Mononuclear cell (primary cell): ENCODE results near the gene SMG9. TPM values are rescaled to one million over a fixed set of nuclear protein-coding genes. Genes with fewer than 3 reads are reported as not detected.

Source experiments
- H3K27me3 ChIP-seq: 2 replicates; pipeline ENCODE4 v1.6.0; 2011; ENCODE audit warnings: low read length, control low read depth; ENCODE audit not compliant: insufficient read depth
- H3K4me1 ChIP-seq: 2 replicates; pipeline ENCODE4 v1.5.1; 2011; ENCODE audit warnings: mild to moderate bottlenecking, low read length, control low read depth; ENCODE audit not compliant: insufficient read depth
- H3K4me3 ChIP-seq: 2 replicates; pipeline ENCODE4 v1.5.1; 2011; ENCODE audit warnings: mild to moderate bottlenecking, low read length, moderate library complexity
- H3K9me3 ChIP-seq: 2 replicates; pipeline ENCODE4 v1.5.1; 2011; ENCODE audit warnings: low read depth, mild to moderate bottlenecking, control low read depth, low read length
- total RNA-seq: library from RNA; depleted of rRNA; stranded (reverse); fragments of >200 nt; gene quantifications from one replicate; pipeline ENCODE4 v1.2.3, GENCODE V29; 2012

The SMG9 gene
- total RNA-seq, 1 donor: 11.4 TPM

GRCh38 chr19:43749898-43750297 lies 4.9 kb downstream of the SMG9 start:
- Histone ChIP-seq H3K4me1 (peaks cover 24% of the 10 kb centered on the region), H3K9me3 (no peaks in the 10 kb centered on the region), H3K27me3 (no peaks in the 10 kb centered on the region)

GRCh38 chr19:43749152-43749551 lies 5.6 kb downstream of the SMG9 start:
- no peaks in the 10 kb centered on the region for H3K9me3 ChIP-seq
- no peak overlapping the region for H3K4me3 ChIP-seq
- peaks cover 30% of the 10 kb centered on the region for H3K4me1 ChIP-seq
- H3K27me3 ChIP-seq: no peaks in the 10 kb centered on the region

More at GRCh38 chr19:43749898-43750297, 4.9 kb downstream of the SMG9 start:
- H3K4me3 ChIP-seq: no peak overlapping the region

GRCh38 chr19:43748685-43749084 lies 6.1 kb downstream of the SMG9 start:
- Histone ChIP-seq H3K27me3 (no peaks in the 10 kb centered on the region), H3K9me3 (no peaks in the 10 kb centered on the region), H3K4me3 (no peak overlapping the region), H3K4me1 (peaks cover 29% of the 10 kb centered on the region)

- Histone ChIP-seq H3K27me3 (no peaks in the 10 kb centered on the region), H3K4me1 (peaks cover 24% of the 10 kb centered on the region), H3K4me3 (no peak overlapping the region), H3K9me3 (no peaks in the 10 kb centered on the region)
Measured at GRCh38 chr19:43748205-43748594, 6.6 kb downstream of the SMG9 start.

GRCh38 chr19:43747557-43748204 lies 7.1 kb downstream of the SMG9 start:
- H3K4me1 ChIP-seq: peaks cover 19% of the 10 kb centered on the region

GRCh38 chr19:43743059-43743458 lies 11.7 kb downstream of the SMG9 start:
- Histone ChIP-seq H3K4me1 (peaks cover 13% of the 10 kb centered on the region), H3K27me3 (no peaks in the 10 kb centered on the region), H3K4me3 (no peak overlapping the region)

More at GRCh38 chr19:43747557-43748204, 7.1 kb downstream of the SMG9 start:
- no peaks in the 10 kb centered on the region for H3K27me3 ChIP-seq
- no peak overlapping the region for H3K4me3 ChIP-seq
- H3K9me3 ChIP-seq: no peaks in the 10 kb centered on the region

GRCh38 chr19:43741075-43741825 lies 13.5 kb downstream of the SMG9 start:
- Histone ChIP-seq H3K27me3 (no peaks in the 10 kb centered on the region), H3K9me3 (no peaks in the 10 kb centered on the region), H3K4me1 (peaks cover 13% of the 10 kb centered on the region), H3K4me3 (no peak overlapping the region)

More at GRCh38 chr19:43743059-43743458, 11.7 kb downstream of the SMG9 start:
- no peaks in the 10 kb centered on the region for H3K9me3 ChIP-seq

GRCh38 chr19:43739439-43740235 lies 15.1 kb downstream of the SMG9 start:
- Histone ChIP-seq H3K4me3 (no peak overlapping the region), H3K9me3 (no peaks in the 10 kb centered on the region), H3K4me1 (peaks cover 9% of the 10 kb centered on the region), H3K27me3 (no peaks in the 10 kb centered on the region)

- Histone ChIP-seq H3K4me3 (no peak overlapping the region), H3K4me1 (peaks cover under 1% of the 10 kb centered on the region), H3K27me3 (no peaks in the 10 kb centered on the region), H3K9me3 (no peaks in the 10 kb centered on the region)
Measured at GRCh38 chr19:43738780-43739211, 16.0 kb downstream of the SMG9 start.

- H3K4me1 ChIP-seq: peaks cover 19% of the 10 kb centered on the region
- no peaks in the 10 kb centered on the region for H3K27me3 ChIP-seq
- H3K9me3 ChIP-seq: no peaks in the 10 kb centered on the region
- H3K4me3 ChIP-seq: no peak overlapping the region
Measured at GRCh38 chr19:43735957-43736356, 18.8 kb downstream of the SMG9 start.

GRCh38 chr19:43735013-43735412 lies 19.7 kb downstream of the SMG9 start:
- Histone ChIP-seq H3K4me1 (peaks cover 19% of the 10 kb centered on the region), H3K27me3 (no peaks in the 10 kb centered on the region), H3K9me3 (no peaks in the 10 kb centered on the region), H3K4me3 (no peak overlapping the region)

- H3K27me3 ChIP-seq: no peaks in the 10 kb centered on the region
- H3K4me3 ChIP-seq: no peak overlapping the region
- H3K9me3 ChIP-seq: no peaks in the 10 kb centered on the region
- H3K4me1 ChIP-seq: peaks cover 27% of the 10 kb centered on the region
Measured at GRCh38 chr19:43731846-43732245, 22.9 kb downstream of the SMG9 start.

- Histone ChIP-seq H3K4me1 (peaks cover 32% of the 10 kb centered on the region), H3K4me3 (no peak overlapping the region), H3K9me3 (no peaks in the 10 kb centered on the region), H3K27me3 (no peaks in the 10 kb centered on the region)
Measured at GRCh38 chr19:43731346-43731745, 23.4 kb downstream of the SMG9 start.

GRCh38 chr19:43729919-43730318 lies 24.8 kb downstream of the SMG9 start:
- Histone ChIP-seq H3K27me3 (no peaks in the 10 kb centered on the region), H3K9me3 (no peaks in the 10 kb centered on the region), H3K4me3 (no peak overlapping the region), H3K4me1 (peaks cover 45% of the 10 kb centered on the region)

- peaks cover 48% of the 10 kb centered on the region for H3K4me1 ChIP-seq
- H3K27me3 ChIP-seq: no peaks in the 10 kb centered on the region
- no peak overlapping the region for H3K4me3 ChIP-seq
- no peaks in the 10 kb centered on the region for H3K9me3 ChIP-seq
Measured at GRCh38 chr19:43727593-43727853, 27.2 kb downstream of the SMG9 start.
